GM23338 (cell line): Measurements from ENCODE around the gene GLI1. TPM values are rescaled to one million over a fixed set of nuclear protein-coding genes. Genes with fewer than 3 reads are reported as not detected.

Experiments used
- ATAC-seq: fragments of 200-7000 bp; cut with Tn5 transposase; 3 replicates; pipeline ENCODE4 v1.9.1; 2020
- DNase-seq: peaks from one replicate; pipeline ENCODE4 v3.0.0-alpha.2; 2015; ENCODE audit warnings: low spot score
- H2AFZ ChIP-seq: fragments of 200-600 bp; sonication (generic); 2 replicates; pipeline ENCODE4 v1.8.0; 2016; ENCODE audit warnings: antibody characterized with exemption, mild to moderate bottlenecking, moderate library complexity
- H3F3A ChIP-seq: fragments of 200-600 bp; sonication (generic); replicated peaks from 2 replicates; pipeline ENCODE4 v1.8.0; 2017; ENCODE audit warnings: antibody characterized with exemption, mixed run types, low read depth
- H3K27ac ChIP-seq: fragments of 200-600 bp; sonication (generic); 2 replicates; pipeline ENCODE4 v1.6.1; 2016; ENCODE audit warnings: low read depth
- H3K27me3 ChIP-seq: fragments of 200-600 bp; sonication (generic); 2 replicates; pipeline ENCODE4 v1.8.0; 2016; ENCODE audit warnings: mild to moderate bottlenecking, mixed run types, moderate library complexity; ENCODE audit not compliant: insufficient read depth
- H3K36me3 ChIP-seq: fragments of 200-600 bp; sonication (generic); 2 replicates; pipeline ENCODE4 v1.8.0; 2016; ENCODE audit warnings: mild to moderate bottlenecking; ENCODE audit not compliant: insufficient read depth
- H3K4me1 ChIP-seq: fragments of 200-600 bp; sonication (generic); 2 replicates; pipeline ENCODE4 v1.8.0; 2016; ENCODE audit warnings: mild to moderate bottlenecking, moderate library complexity; ENCODE audit not compliant: insufficient read depth
- H3K4me2 ChIP-seq: fragments of 200-600 bp; sonication (generic); 2 replicates; pipeline ENCODE4 v1.7.1; 2017; ENCODE audit warnings: mixed run types
- H3K4me3 ChIP-seq: fragments of 200-600 bp; sonication (generic); 2 replicates; pipeline ENCODE4 v1.6.1; 2016; ENCODE audit warnings: mixed run types
- H3K79me2 ChIP-seq: fragments of 200-600 bp; sonication (generic); replicated peaks from 2 replicates; pipeline ENCODE4 v1.8.0; 2017; ENCODE audit warnings: mild to moderate bottlenecking; ENCODE audit not compliant: insufficient read depth
- H3K9me2 ChIP-seq: fragments of 200-600 bp; sonication (generic); 2 replicates; pipeline ENCODE4 v1.8.0; 2017; ENCODE audit not compliant: insufficient read depth
- H4K20me1 ChIP-seq: fragments of 200-600 bp; sonication (generic); replicated peaks from 2 replicates; pipeline ENCODE4 v1.8.0; 2017; ENCODE audit warnings: mild to moderate bottlenecking; ENCODE audit not compliant: insufficient read depth
- H3K27ac Mint-ChIP-seq: 2 replicates; pipeline ENCODE4 v1.8.0; 2020; ENCODE audit warnings: inconsistent platforms, mild to moderate bottlenecking, moderate library complexity, mixed read lengths
- H3K27me3 Mint-ChIP-seq: 3 replicates; pipeline ENCODE4 v1.8.0; 2022; ENCODE audit warnings: low read depth, mild to moderate bottlenecking, moderate library complexity, mixed read lengths, inconsistent platforms; ENCODE audit not compliant: insufficient read depth, poor library complexity
- H3K36me3 Mint-ChIP-seq: 3 replicates; pipeline ENCODE4 v1.8.0; 2021; ENCODE audit warnings: low read depth, mild to moderate bottlenecking, inconsistent platforms, moderate library complexity, mixed read lengths
- H3K4me1 Mint-ChIP-seq: 3 replicates; pipeline ENCODE4 v1.8.0; 2020; ENCODE audit warnings: mild to moderate bottlenecking, inconsistent platforms, mixed read lengths
- H3K4me3 Mint-ChIP-seq: 3 replicates; pipeline ENCODE4 v1.8.0; 2021; ENCODE audit warnings: moderate library complexity, mild to moderate bottlenecking, inconsistent platforms, mixed read lengths
- H3K9me3 Mint-ChIP-seq: 3 replicates; pipeline ENCODE4 v1.8.0; 2020; ENCODE audit warnings: moderate library complexity, mild to moderate bottlenecking, inconsistent platforms, mixed read lengths
- NANOG ChIP-seq: IDR thresholded peaks from 2 replicates; pipeline ENCODE4 v1.6.1; 2016; ENCODE audit warnings: antibody characterized with exemption, borderline replicate concordance
- STAT1 ChIP-seq: IDR thresholded peaks from one replicate; pipeline ENCODE4 v1.6.1; 2016; ENCODE audit warnings: antibody characterized with exemption; ENCODE audit not compliant: unreplicated experiment
- polyA plus RNA-seq: library from polyadenylated mRNA; unstranded; fragments of >200 nt; fragmentation: Nextera tagmentation; extraction: Ambion mirVana; gene quantifications from 2 replicates; pipeline ENCODE4 v1.2.1, GENCODE V29; 2016
- total RNA-seq: library from RNA; depleted of rRNA; stranded (reverse); fragments of >200 nt; shearing (Covaris generic); gene quantifications from 2 replicates; pipeline ENCODE4 v1.2.3, GENCODE V29; 2014
- TF ChIP-seq, protein P1 (sequence below): fragments of 250-450 bp; sonication (Bioruptor Pico); IDR thresholded peaks from 2 replicates; pipeline ENCODE4 v1.5.0; 2020; ENCODE audit warnings: mild to moderate bottlenecking, moderate library complexity
- TF ChIP-seq, protein P2 (sequence below): IDR thresholded peaks from 2 replicates; pipeline ENCODE4 v1.6.1; 2016; ENCODE audit warnings: antibody characterized with exemption

Gene GLI1
- total and polyA plus RNA-seq, 2 experiments from 2014 or later, result 5.6 to 18.1 TPM

DNA sequence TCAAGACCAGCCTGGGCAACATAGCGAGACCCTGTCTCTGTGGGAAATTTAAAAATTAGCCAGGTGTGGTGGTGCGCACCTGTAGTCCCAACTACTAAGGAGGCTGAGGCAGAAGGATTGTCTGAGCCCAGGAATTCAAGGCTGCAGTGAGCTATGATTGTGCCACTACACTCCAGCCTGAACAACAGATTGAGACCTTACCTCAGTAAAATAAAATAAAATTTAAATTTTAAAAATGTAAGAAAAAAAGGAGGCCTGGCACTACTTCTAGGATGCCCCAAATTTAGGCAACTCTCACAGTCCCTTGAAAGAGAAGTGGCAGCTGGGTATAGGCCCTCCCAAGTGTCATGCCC lies 5.4 kb upstream of the GLI1 start:
- Mint-ChIP-seq H3K36me3 (peaks cover 25% of the 10 kb centered on the region), H3K27ac (peak overlapping the region; percentile 100), H3K9me3 (no peaks in the 10 kb centered on the region; the same call in 2 of the 3 replicates), H3K4me3 (peak overlapping the region; percentile 82), H3K4me1 (peaks cover 60% of the 10 kb centered on the region), H3K27me3 (peaks cover 35% of the 10 kb centered on the region)
- Histone ChIP-seq H3K79me2 (peaks cover 19% of the 10 kb centered on the region), H3K27ac (peak overlapping the region; percentile 99), H3K36me3 (no peaks in the 10 kb centered on the region), H3K4me2 (peak overlapping the region; percentile 74), H4K20me1 (no peaks in the 10 kb centered on the region), H3K27me3 (no peaks in the 10 kb centered on the region), H3F3A (peaks cover 10% of the 10 kb centered on the region; the same call in 1 of the 2 replicates), H2AFZ (no peak overlapping the region), H3K4me3 (no peak overlapping the region; the same call in 1 of the 2 replicates), H3K9me2 (no peaks in the 10 kb centered on the region), H3K4me1 (peaks cover 60% of the 10 kb centered on the region)
- ATAC-seq, result no peak
- DNase-seq, result no peak
- no peak for TF ChIP-seq STAT1
- TF ChIP-seq, protein P1, sequence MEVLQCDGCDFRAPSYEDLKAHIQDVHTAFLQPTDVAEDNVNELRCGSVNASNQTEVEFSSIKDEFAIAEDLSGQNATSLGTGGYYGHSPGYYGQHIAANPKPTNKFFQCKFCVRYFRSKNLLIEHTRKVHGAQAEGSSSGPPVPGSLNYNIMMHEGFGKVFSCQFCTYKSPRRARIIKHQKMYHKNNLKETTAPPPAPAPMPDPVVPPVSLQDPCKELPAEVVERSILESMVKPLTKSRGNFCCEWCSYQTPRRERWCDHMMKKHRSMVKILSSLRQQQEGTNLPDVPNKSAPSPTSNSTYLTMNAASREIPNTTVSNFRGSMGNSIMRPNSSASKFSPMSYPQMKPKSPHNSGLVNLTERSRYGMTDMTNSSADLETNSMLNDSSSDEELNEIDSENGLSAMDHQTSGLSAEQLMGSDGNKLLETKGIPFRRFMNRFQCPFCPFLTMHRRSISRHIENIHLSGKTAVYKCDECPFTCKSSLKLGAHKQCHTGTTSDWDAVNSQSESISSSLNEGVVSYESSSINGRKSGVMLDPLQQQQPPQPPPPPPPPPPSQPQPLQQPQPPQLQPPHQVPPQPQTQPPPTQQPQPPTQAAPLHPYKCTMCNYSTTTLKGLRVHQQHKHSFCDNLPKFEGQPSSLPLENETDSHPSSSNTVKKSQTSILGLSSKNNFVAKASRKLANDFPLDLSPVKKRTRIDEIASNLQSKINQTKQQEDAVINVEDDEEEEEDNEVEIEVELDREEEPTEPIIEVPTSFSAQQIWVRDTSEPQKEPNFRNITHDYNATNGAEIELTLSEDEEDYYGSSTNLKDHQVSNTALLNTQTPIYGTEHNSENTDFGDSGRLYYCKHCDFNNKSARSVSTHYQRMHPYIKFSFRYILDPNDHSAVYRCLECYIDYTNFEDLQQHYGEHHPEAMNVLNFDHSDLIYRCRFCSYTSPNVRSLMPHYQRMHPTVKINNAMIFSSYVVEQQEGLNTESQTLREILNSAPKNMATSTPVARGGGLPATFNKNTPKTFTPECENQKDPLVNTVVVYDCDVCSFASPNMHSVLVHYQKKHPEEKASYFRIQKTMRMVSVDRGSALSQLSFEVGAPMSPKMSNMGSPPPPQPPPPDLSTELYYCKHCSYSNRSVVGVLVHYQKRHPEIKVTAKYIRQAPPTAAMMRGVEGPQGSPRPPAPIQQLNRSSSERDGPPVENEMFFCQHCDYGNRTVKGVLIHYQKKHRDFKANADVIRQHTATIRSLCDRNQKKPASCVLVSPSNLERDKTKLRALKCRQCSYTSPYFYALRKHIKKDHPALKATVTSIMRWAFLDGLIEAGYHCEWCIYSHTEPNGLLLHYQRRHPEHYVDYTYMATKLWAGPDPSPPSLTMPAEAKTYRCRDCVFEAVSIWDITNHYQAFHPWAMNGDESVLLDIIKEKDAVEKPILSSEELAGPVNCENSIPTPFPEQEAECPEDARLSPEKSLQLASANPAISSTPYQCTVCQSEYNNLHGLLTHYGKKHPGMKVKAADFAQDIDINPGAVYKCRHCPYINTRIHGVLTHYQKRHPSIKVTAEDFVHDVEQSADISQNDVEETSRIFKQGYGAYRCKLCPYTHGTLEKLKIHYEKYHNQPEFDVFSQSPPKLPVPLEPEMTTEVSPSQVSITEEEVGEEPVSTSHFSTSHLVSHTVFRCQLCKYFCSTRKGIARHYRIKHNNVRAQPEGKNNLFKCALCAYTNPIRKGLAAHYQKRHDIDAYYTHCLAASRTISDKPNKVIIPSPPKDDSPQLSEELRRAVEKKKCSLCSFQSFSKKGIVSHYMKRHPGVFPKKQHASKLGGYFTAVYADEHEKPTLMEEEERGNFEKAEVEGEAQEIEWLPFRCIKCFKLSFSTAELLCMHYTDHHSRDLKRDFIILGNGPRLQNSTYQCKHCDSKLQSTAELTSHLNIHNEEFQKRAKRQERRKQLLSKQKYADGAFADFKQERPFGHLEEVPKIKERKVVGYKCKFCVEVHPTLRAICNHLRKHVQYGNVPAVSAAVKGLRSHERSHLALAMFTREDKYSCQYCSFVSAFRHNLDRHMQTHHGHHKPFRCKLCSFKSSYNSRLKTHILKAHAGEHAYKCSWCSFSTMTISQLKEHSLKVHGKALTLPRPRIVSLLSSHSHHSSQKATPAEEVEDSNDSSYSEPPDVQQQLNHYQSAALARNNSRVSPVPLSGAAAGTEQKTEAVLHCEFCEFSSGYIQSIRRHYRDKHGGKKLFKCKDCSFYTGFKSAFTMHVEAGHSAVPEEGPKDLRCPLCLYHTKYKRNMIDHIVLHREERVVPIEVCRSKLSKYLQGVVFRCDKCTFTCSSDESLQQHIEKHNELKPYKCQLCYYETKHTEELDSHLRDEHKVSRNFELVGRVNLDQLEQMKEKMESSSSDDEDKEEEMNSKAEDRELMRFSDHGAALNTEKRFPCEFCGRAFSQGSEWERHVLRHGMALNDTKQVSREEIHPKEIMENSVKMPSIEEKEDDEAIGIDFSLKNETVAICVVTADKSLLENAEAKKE (CRISPR knock-in tag), result no peak
- no peak for TF ChIP-seq NANOG
- TF ChIP-seq, protein P2, sequence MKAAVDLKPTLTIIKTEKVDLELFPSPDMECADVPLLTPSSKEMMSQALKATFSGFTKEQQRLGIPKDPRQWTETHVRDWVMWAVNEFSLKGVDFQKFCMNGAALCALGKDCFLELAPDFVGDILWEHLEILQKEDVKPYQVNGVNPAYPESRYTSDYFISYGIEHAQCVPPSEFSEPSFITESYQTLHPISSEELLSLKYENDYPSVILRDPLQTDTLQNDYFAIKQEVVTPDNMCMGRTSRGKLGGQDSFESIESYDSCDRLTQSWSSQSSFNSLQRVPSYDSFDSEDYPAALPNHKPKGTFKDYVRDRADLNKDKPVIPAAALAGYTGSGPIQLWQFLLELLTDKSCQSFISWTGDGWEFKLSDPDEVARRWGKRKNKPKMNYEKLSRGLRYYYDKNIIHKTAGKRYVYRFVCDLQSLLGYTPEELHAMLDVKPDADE, result no peak
